ENCODE results near the gene NDRG2. TPM values are rescaled to one million over a fixed set of nuclear protein-coding genes. Genes with fewer than 3 reads are reported as not detected.
"Not testable (repeated sequence)": the region's sequence is repeated elsewhere in the genome, so short reads cannot be mapped to it uniquely, and the experiment has no call there.

Gene NDRG2
- total and polyA plus RNA-seq, 5 donors, result 219 to 368 (median 343) TPM

DNA sequence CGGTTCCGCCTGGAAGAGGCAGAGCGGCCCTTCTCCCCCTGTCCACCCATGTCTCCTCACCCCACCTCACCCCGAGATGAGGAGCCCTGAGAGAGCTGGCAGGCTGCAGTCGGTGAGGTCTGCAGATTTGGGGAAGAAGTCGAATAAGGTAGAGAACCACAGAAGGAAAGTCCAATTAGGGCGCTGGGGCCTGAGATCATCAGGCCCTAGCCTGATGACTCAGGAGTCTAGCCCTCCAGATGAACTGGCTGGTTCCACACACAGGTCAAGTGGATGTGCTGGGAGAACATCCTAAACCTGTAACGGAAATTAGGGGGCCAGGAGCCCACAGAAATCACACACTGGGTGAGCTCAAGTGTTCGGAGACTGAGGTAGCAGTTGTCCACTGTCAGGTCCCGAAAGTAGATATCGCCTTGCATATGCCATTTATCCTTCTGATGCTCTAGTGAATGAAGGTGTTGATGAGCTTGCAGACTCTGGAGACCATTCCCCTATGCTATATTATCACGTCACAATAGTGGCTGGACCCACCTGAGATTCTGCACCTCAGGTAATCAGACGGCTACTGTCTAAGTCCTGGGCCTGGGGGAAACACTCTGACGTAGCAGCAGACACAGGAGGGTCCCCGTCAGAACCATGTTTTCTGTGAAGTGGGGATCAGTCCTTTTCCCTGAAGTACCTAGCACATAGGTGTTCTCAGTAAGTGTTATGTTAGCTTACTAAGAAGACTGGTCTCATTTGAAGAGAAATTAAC is 36.0 kb downstream of the NDRG2 start:
- H3K4me3 ChIP-seq (ENCODE audit: low read length), result peak overlapping the region; percentile 100
- intact Hi-C loops (cut with DNase I), result no loop called here
- H3K9me3 ChIP-seq (ENCODE audit: control insufficient read depth, low read length), result no peaks in the 10 kb centered on the region
- ATAC-seq (no peak), DNase-seq (no peak)
- H3K27ac ChIP-seq (ENCODE audit: low read length), result peak overlapping the region; percentile 54
- 90% methylated on average over 15 of the region's 15 CpGs for WGBS
- H3K27me3 ChIP-seq (ENCODE audit: control insufficient read depth, insufficient read depth), result no peaks in the 10 kb centered on the region
- peaks cover 3% of the 10 kb centered on the region for H3K4me1 ChIP-seq (ENCODE audit: control insufficient read depth, insufficient read depth, low read length)

DNA sequence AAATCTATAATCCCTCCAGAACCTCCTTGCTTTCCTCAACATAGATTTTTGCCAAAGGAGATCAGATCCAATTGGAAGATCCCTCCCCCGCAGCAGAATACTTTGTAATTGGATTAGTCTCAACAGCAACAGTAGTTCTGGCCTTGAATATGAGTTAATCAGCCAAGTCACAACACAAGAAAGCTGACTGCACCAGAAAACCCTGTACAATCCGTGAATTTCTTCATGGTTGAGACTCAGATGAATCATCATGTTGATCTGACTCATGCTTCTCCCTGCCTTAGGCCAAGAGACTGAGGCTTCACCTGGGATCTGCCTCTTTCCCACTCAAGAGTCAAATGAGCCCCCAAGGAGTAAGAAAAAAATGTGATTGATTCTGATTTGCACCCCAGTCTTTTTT is 38.0 kb downstream of the NDRG2 start:
- H3K27ac ChIP-seq (ENCODE audit: low read length), result no peak overlapping the region
- H3K4me1 ChIP-seq (ENCODE audit: control insufficient read depth, insufficient read depth, low read length), result peaks cover 3% of the 10 kb centered on the region
- ATAC-seq, result peak; percentile 51 to 60
- intact Hi-C loops (cut with DNase I), result no loop called here
- no peak overlapping the region for H3K4me3 ChIP-seq (ENCODE audit: low read length)
- no peaks in the 10 kb centered on the region for H3K9me3 ChIP-seq (ENCODE audit: control insufficient read depth, low read length)
- WGBS, result 41% methylated on average over 2 of the region's 2 CpGs
- DNase-seq, result no peak
- H3K27me3 ChIP-seq (ENCODE audit: control insufficient read depth, insufficient read depth), result no peaks in the 10 kb centered on the region

DNA sequence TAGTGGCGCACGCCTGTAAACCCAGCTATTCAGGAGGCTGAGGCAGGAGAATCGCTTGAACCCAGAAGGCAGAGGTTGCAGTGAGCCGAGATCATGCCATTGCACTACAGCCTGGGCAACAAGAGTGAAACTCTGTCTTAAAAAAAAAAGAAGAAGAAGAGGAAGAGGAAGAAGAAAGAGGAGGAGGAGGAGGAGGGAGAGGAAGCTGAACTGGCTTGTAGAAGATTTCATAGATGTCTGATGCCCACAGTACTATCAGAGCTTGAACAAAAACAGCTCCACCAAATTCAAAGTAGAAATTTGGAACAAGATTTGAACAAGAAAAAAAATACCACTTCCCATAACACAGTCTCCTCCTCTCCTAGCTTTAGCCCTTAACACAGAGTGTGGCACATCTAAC is 39.2 kb downstream of the NDRG2 start:
- H3K9me3 ChIP-seq (ENCODE audit: control insufficient read depth, low read length); ATAC-seq; H3K4me3 ChIP-seq (ENCODE audit: low read length); H3K4me1 ChIP-seq (ENCODE audit: control insufficient read depth, insufficient read depth, low read length); DNase-seq; H3K27me3 ChIP-seq (ENCODE audit: control insufficient read depth, insufficient read depth); H3K27ac ChIP-seq (ENCODE audit: low read length); intact Hi-C loops (cut with DNase I): not testable (repeated sequence)
- 86% methylated on average over 4 of the region's 4 CpGs for WGBS

DNA sequence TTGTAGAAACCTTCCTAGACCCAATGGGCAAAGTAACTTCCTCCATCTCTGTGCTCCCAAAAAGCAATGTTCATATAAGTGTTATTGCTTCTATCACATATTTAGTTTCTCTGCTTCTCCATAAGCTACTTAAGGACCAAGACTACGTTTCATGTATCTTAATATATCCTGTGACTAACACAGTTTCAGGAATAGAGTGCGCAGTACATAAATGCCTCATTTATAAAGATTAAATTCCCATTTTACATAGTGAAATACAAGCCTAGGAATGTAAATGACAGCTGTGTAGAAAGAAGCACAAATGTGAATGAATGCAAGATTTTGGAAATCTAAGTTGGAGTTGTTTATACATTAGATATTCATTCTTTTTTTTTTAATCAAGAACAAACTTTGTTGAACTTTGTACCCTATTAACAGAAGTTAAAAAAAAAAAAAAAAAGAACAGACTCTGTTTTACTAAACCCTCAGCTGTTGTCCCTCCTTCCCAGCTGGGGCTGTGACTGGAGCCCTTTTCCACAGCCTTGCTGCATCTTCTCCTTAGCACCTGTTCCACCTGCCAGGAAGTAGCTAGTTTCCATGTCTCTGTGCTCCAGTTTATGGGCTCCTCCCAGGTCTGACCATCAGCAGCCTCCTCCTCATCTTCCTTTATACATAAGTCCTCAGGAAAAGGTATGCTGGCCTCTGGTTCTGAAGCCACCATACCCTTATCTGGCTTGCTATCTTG is 42.1 kb downstream of the NDRG2 start:
- intact Hi-C loops (cut with DNase I), result no loop called here
- Histone ChIP-seq H3K27me3 (ENCODE audit: control insufficient read depth, insufficient read depth) (no peaks in the 10 kb centered on the region), H3K4me3 (ENCODE audit: low read length) (no peak overlapping the region), H3K27ac (ENCODE audit: low read length) (no peak overlapping the region), H3K4me1 (ENCODE audit: control insufficient read depth, insufficient read depth, low read length) (no peaks in the 10 kb centered on the region), H3K9me3 (ENCODE audit: control insufficient read depth, low read length) (no peaks in the 10 kb centered on the region)
- DNase-seq (no peak), ATAC-seq (no peak)
- WGBS, result 80% methylated on average over 2 of the region's 2 CpGs

DNA sequence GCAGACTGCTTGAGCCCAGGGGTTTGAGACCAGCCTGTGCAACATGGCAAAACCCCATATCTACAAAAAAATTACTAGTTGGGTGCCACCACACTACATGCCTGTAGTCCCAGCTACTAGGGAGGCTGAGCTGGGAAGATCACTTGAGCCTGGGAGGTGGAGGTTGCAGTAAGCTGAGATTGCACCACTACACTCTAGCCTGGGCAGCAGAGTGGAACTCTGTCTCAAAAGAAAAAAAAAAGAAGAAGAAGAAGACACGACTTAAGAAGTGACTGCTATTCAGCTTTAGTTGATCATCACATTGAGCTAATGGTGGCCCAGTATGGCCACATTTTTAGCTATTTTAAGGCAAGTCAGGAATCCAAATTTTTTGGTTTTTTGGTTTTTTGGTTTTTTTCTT is 44.0 kb downstream of the NDRG2 start:
- Histone ChIP-seq H3K27ac (ENCODE audit: low read length) (no peak overlapping the region), H3K27me3 (ENCODE audit: control insufficient read depth, insufficient read depth) (no peaks in the 10 kb centered on the region), H3K4me1 (ENCODE audit: control insufficient read depth, insufficient read depth, low read length) (no peaks in the 10 kb centered on the region), H3K9me3 (ENCODE audit: control insufficient read depth, low read length) (no peaks in the 10 kb centered on the region), H3K4me3 (ENCODE audit: low read length) (no peak overlapping the region)
- no peak for DNase-seq
- 72% methylated on average over 1 of the region's 1 CpG for WGBS
- intact Hi-C loops (cut with DNase I), result no loop called here
- ATAC-seq, result no peak

DNA sequence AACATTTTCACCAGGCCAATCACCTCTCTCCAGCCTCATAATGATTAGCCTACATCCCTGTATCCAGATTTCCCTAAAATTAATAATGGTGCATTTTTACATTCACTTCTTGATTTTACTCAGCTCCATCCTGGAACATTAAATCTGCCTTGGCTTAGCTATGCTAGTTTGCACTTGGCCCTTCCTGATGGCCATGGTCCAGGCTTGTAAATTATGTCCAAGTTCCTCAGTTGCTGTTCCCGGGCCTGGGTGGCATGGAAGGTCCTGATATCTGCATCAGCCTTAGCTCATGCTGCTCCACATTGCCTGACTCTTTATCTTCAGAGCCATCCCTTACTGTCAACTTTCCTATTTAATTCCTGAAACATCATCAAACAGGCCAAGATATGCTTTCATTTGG is 46.2 kb downstream of the NDRG2 start:
- 49% methylated on average over 1 of the region's 1 CpG for WGBS
- Histone ChIP-seq H3K4me3 (ENCODE audit: low read length) (no peak overlapping the region), H3K27me3 (ENCODE audit: control insufficient read depth, insufficient read depth) (no peaks in the 10 kb centered on the region), H3K4me1 (ENCODE audit: control insufficient read depth, insufficient read depth, low read length) (no peaks in the 10 kb centered on the region), H3K27ac (ENCODE audit: low read length) (no peak overlapping the region), H3K9me3 (ENCODE audit: control insufficient read depth, low read length) (no peaks in the 10 kb centered on the region)
- ATAC-seq (no peak), DNase-seq (no peak)
- intact Hi-C loops (cut with DNase I), result loop anchor here in 1 of 4 donors (10.0 kb wide), 2 partner anchors 66 to 284 kb away; partner anchors contain the start of gene RNASE7

DNA sequence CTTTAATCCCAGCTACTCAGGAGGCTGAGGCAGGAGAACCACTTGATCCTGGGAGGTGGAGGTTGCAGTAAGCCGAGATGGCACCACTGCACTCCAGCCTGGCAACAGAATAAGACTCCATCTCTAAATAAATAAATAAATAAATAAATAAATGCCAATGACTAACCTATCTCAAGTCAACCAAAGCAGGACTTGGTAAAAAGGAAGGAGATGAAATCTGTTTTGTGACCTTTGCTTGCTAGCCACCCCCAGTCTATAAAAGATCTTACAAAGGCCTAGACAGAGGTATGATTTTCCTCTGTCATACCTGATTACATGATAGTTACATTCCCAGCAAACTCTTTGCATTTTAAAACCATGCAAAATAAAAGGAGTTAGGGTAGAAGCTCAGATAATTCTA is 48.6 kb downstream of the NDRG2 start:
- Histone ChIP-seq H3K27ac (ENCODE audit: low read length) (no peak overlapping the region), H3K4me3 (ENCODE audit: low read length) (no peak overlapping the region), H3K9me3 (ENCODE audit: control insufficient read depth, low read length) (no peaks in the 10 kb centered on the region), H3K4me1 (ENCODE audit: control insufficient read depth, insufficient read depth, low read length) (no peaks in the 10 kb centered on the region), H3K27me3 (ENCODE audit: control insufficient read depth, insufficient read depth) (no peaks in the 10 kb centered on the region)
- 98% methylated on average over 1 of the region's 1 CpG for WGBS
- no peak for ATAC-seq
- intact Hi-C loops (cut with DNase I), result loop anchor here in 1 of 4 donors (10.0 kb wide), 2 partner anchors 69 to 281 kb away; partner anchors contain the start of gene RNASE7
- DNase-seq, result no peak

DNA sequence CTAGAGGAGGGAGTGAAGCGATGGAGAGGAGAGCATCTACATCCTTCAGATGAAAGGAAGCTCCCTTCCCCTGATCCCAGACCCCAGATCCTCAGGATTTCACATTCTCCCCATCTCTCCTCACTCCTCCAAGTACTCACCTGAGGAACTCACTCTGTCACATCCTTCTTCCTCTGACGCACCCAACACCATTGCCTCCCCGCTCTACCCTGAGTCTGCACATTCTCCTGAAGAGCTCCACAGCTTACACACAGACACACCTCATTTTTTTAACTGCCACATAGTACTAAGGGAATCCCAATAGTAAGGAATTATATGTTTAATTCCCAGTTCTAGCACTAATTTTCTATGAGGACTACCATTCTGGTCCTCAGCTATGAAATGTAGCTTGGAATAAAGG is 51.4 kb downstream of the NDRG2 start:
- Histone ChIP-seq H3K27ac (ENCODE audit: low read length) (no peak overlapping the region), H3K9me3 (ENCODE audit: control insufficient read depth, low read length) (no peaks in the 10 kb centered on the region), H3K4me1 (ENCODE audit: control insufficient read depth, insufficient read depth, low read length) (no peaks in the 10 kb centered on the region), H3K4me3 (ENCODE audit: low read length) (no peak overlapping the region), H3K27me3 (ENCODE audit: control insufficient read depth, insufficient read depth) (no peaks in the 10 kb centered on the region)
- WGBS, result 95% methylated on average over 3 of the region's 3 CpGs
- ATAC-seq (no peak), DNase-seq (no peak)
- intact Hi-C loops (cut with DNase I), result loop anchor here in 2 of 4 donors (5.0 to 10.0 kb wide), 3 partner anchors 71 to 279 kb away; partner anchors contain the start of gene RNASE7 (in 1 of the 2)

DNA sequence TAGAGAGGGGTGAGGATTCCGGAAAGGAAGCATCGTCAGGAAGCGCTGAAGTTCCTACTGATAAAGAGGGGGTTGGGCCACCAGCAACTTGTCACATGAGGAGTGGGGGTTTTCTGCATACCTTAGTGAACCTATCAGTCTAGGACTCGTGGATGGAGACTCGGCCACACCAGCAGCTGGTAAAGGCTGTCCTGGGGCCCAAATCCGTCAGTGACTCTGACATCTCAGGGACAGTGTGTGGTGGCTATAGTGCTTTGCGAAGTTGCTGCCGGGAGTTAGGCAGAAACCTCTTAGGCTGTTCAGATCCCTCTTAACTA is 53.2 kb downstream of the NDRG2 start:
- Histone ChIP-seq H3K4me1 (ENCODE audit: control insufficient read depth, insufficient read depth, low read length) (no peaks in the 10 kb centered on the region), H3K27ac (ENCODE audit: low read length) (peak overlapping the region; percentile 2), H3K27me3 (ENCODE audit: control insufficient read depth, insufficient read depth) (no peaks in the 10 kb centered on the region), H3K9me3 (ENCODE audit: control insufficient read depth, low read length) (no peaks in the 10 kb centered on the region), H3K4me3 (ENCODE audit: low read length) (no peak overlapping the region)
- WGBS, result 9% methylated on average over 8 of the region's 8 CpGs
- DNase-seq, result no peak
- ATAC-seq, result no peak
- intact Hi-C loops (cut with DNase I), result loop anchor here in 2 of 4 donors (5.0 to 10.0 kb wide), 3 partner anchors 73 to 277 kb away; partner anchors contain the start of gene RNASE7 (in 1 of the 2)

DNA sequence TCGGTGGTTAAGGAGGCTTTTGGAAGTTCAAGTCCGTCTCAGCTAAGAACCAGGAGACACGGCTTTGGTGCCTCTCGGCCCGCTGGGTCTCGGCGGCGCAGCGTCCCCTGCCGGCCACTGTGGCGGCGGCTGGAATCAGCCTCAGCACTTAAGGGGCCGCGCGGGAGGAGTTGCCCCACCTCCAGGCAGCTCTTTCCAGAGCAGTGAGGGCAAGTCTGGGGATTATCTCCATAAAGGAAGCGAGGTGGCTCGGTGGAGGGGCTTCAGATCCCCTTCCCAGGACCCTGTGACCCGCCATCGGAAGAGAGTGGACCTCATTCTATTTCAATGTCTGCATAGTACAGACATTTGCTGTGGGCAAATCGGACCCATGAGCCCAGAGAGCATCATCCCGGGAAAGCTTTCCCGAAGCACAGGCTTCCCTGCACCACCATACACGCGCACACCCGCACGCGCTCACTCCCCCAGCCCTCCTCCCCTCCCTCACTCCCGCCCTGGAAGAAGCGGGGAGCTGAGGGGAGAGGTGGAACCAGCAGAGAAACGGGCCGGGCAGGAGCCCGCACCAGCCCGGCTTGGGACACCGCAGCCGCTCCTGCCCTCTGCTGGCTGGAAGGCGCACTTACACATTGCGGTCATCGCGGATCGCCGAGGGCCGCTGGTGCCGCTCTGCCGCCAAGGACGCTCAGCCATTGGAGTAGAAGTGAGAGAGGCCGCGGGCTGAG is 53.7 kb downstream of the NDRG2 start:
- Histone ChIP-seq H3K27ac (ENCODE audit: low read length) (peak overlapping the region; percentile 55), H3K4me1 (ENCODE audit: control insufficient read depth, insufficient read depth, low read length) (no peaks in the 10 kb centered on the region), H3K9me3 (ENCODE audit: control insufficient read depth, low read length) (no peaks in the 10 kb centered on the region), H3K4me3 (ENCODE audit: low read length) (peak overlapping the region; percentile 51), H3K27me3 (ENCODE audit: control insufficient read depth, insufficient read depth) (no peaks in the 10 kb centered on the region)
- peak; percentile 97 for ATAC-seq
- peak; percentile 85 to 94 (median 94) for DNase-seq
- WGBS, result under 1% methylated on average over 47 of the region's 47 CpGs
- intact Hi-C loops (cut with DNase I), result loop anchor here in 2 of 4 donors (5.0 to 10.0 kb wide), 3 partner anchors 74 to 276 kb away; partner anchors contain the start of gene RNASE7 (in 1 of the 2)

DNA sequence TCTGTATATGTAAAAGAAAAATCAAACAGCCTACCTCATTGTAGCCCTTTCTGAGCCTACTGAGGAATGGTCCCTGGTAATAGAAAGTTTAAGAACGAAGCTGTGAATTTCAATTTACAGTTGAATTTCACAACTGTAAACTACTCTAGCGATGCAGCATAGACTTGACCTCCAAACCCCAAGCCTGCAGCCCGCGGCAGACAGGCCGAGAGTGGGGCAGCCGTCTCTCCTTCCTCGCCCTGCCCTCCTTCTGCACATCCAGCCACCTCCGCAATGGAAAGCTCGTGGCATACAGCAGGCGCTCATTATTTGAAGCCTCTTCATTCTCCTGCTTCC is 54.2 kb downstream of the NDRG2 start:
- DNase-seq, result peak in 1 of 3 donors; percentile 28
- Histone ChIP-seq H3K4me1 (ENCODE audit: control insufficient read depth, insufficient read depth, low read length) (no peaks in the 10 kb centered on the region), H3K27me3 (ENCODE audit: control insufficient read depth, insufficient read depth) (no peaks in the 10 kb centered on the region), H3K9me3 (ENCODE audit: control insufficient read depth, low read length) (no peaks in the 10 kb centered on the region), H3K4me3 (ENCODE audit: low read length) (peak overlapping the region; percentile 51), H3K27ac (ENCODE audit: low read length) (peak overlapping the region; percentile 14)
- 16% methylated on average over 10 of the region's 10 CpGs for WGBS
- ATAC-seq, result peak; percentile 14 to 17
- intact Hi-C loops (cut with DNase I), result loop anchor here in 2 of 4 donors (5.0 to 10.0 kb wide), 3 partner anchors 74 to 276 kb away; partner anchors contain the start of gene RNASE7 (in 1 of the 2)
